ENCODE results near the gene CHN2.
A peak's percentile ranks its signal among the peaks of the same experiment; 100 is the strongest.

The CHN2 gene

GRCh38 chr7:29341156-29341555, 146.6 kb downstream of the CHN2 start:
- peak; percentile 82 for DNase-seq

GRCh38 chr7:29342761-29343160, 148.2 kb downstream of the CHN2 start:
- no peak for DNase-seq

GRCh38 chr7:29343399-29343798, 148.8 kb downstream of the CHN2 start:
- DNase-seq, result no peak

- no peak for DNase-seq
Observed at GRCh38 chr7:29344334-29344978, 149.9 kb downstream of the CHN2 start.

GRCh38 chr7:29345590-29345989, 151.0 kb downstream of the CHN2 start:
- DNase-seq, result peak; percentile 47

GRCh38 chr7:29346231-29346978, 151.8 kb downstream of the CHN2 start:
- no peak for DNase-seq

- no peak for DNase-seq
Observed at GRCh38 chr7:29349362-29349761, 154.8 kb downstream of the CHN2 start.

GRCh38 chr7:29350351-29350750, 155.8 kb downstream of the CHN2 start:
- peak; percentile 89 for DNase-seq

GRCh38 chr7:29352041-29352440, 157.5 kb downstream of the CHN2 start:
- no peak for DNase-seq

GRCh38 chr7:29353810-29354209, 159.2 kb downstream of the CHN2 start:
- no peak for DNase-seq

- no peak for DNase-seq
Observed at GRCh38 chr7:29354340-29354739, 159.8 kb downstream of the CHN2 start.

- DNase-seq, result no peak
Observed at GRCh38 chr7:29355388-29355787, 160.8 kb downstream of the CHN2 start.

GRCh38 chr7:29356631-29357030, 162.1 kb downstream of the CHN2 start:
- no peak for DNase-seq

GRCh38 chr7:29359482-29360093, 165.0 kb downstream of the CHN2 start:
- DNase-seq, result peak; percentile 11

GRCh38 chr7:29360633-29361625, 166.4 kb downstream of the CHN2 start:
- DNase-seq, result peak; percentile 45

- no peak for DNase-seq
Observed at GRCh38 chr7:29362380-29362779, 167.8 kb downstream of the CHN2 start.

- DNase-seq, result no peak
Observed at GRCh38 chr7:29363636-29364425, 169.3 kb downstream of the CHN2 start.

GRCh38 chr7:29364661-29365060, 170.1 kb downstream of the CHN2 start:
- no peak for DNase-seq

- DNase-seq, result no peak
Observed at GRCh38 chr7:29365423-29365822, 170.8 kb downstream of the CHN2 start.

GRCh38 chr7:29367784-29368183, 173.2 kb downstream of the CHN2 start:
- DNase-seq, result no peak

GRCh38 chr7:29369909-29370488, 175.4 kb downstream of the CHN2 start:
- no peak for DNase-seq
